ENCODE results near the gene KRT7. TPM values are rescaled to one million over a fixed set of nuclear protein-coding genes. Genes with fewer than 3 reads are reported as not detected.

Gene KRT7
- total RNA-seq (2014; rRNA removed; shearing (Covaris generic)) = 3.8 and 11.9 TPM in 2 replicates

DNA sequence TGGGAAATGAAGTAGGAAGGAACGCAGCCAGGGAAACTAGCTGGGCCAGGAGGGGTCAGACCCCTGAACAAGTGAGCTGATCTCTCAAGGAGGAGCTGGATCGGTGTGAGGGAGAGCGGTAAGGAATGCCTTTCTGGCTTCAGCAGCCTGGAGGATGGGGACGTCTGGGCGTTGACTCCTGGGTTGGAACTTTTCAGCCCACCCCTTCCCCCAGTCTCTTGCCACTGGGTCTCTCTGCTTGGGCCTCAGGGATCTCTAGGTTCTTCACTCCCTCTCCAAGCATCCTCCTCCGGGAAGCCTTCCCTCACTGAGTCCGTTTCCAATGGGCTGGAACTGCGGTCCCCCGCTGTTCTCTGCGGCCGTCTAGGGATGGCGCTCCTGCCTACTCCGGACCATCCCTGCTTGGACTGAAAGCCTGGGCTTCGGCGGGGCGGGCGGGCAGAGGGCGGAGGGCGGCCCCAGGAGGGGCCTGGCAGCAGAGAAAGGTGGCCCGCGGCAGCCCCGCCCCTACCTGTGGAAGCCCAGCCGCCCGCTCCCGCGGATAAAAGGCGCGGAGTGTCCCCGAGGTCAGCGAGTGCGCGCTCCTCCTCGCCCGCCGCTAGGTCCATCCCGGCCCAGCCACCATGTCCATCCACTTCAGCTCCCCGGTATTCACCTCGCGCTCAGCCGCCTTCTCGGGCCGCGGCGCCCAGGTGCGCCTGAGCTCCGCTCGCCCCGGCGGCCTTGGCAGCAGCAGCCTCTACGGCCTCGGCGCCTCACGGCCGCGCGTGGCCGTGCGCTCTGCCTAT lies at the start of gene KRT7:
Gene KRT7 (plus strand): TSS at position 570 of the 788 bp plus-strand sequence. CDS start 54 bp downstream, at position 624.
- DNase-seq (ENCODE audit: low spot score) = no peak

DNA sequence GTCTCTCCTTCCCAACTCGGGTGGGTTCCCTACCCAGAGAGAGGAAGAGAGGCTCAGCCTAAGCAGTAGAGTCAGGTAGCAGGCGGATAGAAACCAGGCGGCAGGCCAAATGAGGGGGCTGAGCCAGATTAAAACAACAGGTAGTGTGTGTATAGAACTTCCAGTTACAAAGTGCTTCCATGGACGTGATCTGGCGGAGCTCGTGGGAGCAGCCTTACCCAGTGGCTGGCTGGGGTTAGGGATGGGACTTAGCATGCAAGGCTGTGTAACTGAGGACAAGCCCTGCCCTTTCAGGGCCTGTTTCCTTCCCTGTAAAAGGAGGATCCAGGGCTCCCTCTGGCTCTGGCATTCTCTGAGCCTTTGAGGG lies 49.5 kb upstream of the KRT7 start:
- no peak for DNase-seq (ENCODE audit: low spot score)

DNA sequence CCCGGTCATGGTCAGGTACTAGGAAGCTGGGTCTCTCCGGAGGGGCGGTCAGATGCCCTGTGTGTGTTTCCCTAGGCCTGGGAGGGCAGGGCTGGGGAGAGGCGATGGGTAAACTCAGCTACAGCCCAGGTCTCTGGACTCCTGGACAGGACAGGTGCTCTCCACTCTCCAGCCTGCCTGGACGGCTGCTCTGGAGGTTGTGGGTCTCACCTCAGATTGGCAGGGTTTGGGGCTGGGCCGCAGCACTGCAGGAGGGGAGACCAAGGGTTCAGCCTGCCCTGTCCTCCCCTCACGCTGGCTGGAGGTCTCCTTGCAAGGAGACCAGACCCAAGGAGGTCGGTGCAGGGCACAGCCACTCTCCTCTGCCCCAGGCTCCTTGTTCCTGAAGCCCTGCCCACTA lies 49.1 kb upstream of the KRT7 start:
- DNase-seq (ENCODE audit: low spot score) = no peak

DNA sequence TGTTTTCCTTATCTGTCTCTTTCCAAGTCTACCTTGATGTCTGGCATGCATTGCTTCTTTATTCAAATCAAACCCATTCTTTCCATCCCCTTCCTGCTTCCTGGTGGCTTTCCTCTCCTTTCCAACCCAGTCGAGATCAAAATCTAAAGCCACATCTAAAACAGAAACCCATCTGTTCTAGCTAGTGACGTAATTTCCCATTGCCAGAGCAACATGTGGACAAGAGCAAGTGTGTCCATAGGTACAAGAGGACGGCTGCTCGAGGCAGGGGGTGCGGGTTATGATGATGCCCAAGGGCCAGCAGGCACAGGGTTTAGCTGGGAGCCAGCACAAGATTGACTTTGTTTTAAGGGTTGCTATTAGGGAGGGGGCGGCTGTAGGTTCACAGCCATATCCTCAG lies 48.2 kb upstream of the KRT7 start:
- no peak for DNase-seq (ENCODE audit: low spot score)

DNA sequence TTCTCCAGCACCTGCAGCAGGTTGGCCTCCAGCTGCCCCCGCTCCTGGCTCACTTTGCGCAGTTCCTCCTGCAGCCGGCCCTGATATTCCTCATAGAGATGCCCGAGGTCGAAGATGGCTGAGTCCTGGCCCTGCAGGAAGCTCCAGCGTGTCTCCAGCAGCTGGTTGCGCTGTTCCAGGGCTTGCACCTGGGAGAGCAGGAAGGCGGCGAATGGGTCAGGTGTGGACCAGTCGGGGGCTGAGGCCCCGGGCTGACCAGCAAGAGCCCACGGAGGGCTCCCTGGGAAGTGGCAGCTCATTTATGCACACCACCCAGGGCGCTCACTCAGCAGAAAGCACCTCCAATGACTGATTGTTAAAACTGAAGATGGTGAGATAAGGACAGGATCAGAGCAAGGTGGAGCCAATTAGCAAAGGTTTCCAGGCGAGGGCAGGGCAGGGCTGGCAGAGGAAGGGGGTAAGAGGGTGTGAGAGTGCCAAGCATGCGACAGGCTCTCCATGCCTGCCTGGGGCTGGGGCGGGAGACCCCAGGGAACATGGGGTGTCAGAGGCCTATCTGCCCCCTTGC lies 47.6 kb upstream of the KRT7 start:
- peak; percentile 76 for DNase-seq (ENCODE audit: low spot score)

DNA sequence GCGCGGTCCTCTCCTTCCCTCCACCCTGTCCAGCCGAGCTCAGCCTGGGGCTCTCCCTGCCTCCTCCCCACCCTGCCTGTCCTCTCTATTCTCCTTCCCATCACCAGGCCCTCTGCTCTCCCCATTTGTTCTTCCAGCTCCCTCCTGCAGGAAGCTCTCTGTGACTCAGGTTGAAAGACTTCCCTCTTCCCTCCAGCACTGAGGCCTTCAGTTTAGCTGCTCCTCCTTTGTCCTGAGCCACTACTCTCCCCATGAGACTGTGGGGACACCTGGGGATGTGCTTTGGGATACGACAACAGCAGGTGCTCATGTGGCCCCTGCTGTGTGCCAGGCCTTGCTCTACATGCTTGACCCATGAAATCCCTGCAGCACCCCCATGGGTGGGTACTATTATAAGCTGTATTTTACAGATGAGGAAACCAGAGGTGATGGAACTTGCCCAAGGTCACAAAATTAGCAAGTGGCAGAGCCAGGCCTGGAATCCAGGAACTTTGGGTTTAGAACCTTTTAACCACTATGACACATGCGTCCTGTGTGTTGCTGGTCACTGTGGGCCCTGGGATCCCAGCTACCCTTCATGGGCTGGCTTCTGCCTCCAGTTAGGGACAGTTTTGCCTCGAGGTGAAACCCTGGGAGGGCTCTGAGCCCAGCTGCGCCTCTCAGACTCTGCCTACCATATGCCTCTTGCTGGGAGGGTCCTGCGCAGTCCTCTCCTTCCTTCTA lies 46.8 kb upstream of the KRT7 start:
- peak; percentile 79 for DNase-seq (ENCODE audit: low spot score)

DNA sequence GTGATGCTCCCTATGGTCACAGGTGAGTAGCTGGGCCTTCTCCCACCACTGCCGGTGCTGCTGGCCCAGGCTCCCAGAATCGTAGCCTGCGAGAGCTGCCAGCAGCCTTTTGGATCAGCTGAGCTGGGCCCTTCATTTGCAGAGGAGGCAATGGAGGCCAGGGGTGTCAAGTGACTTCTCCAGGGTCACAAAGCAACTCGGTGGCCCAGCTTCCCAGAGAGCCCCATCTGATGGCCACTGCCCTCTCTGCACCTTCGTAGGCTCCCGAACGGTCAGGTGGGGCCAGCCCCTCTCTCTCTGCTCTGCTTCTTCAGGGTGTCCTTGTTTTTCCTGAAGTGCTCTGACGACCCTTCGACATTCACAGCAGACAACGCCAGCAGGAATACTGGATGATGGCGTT lies 45.8 kb upstream of the KRT7 start:
- no peak for DNase-seq (ENCODE audit: low spot score)

DNA sequence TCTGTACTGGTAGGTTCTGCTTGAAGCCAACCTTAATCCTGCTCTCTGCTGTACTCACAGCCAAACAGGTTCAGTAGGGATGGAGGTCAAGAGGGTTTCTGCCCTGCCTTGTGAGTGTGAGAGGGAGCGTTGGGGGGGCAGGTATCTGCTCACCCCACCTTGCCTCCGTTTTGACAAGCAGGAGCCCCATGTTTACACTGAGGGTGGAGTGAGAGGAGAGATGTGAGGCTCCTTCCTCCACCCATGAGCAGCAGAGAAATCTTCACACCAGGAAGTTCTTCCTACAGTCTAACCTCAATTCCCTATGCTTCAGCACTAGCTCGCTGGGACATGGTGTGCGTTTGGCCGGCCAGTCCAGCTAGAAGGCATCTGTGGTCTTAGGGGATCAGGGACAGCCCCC lies 45.4 kb upstream of the KRT7 start:
- peak; percentile 52 for DNase-seq (ENCODE audit: low spot score)

DNA sequence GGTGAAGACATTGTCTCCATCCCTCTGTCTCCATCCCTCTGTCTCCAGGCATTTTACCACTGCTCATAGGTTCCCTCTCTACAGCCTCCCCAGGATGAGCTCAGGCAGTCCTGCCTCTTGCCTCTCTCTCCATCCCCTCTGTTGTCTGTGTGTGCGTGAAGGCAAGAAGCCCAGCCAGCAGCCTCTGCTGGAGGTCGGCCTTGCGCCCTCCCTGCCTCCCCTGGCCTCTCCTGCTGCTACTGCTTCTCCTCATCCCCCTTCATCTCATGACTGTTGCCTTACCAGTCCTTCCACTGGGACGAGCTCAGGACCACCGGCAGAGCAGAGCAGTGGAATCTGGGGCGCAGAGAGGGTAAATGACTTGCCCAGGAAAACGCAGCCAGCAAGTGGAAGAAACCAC lies 44.4 kb upstream of the KRT7 start:
- DNase-seq (ENCODE audit: low spot score) = no peak

DNA sequence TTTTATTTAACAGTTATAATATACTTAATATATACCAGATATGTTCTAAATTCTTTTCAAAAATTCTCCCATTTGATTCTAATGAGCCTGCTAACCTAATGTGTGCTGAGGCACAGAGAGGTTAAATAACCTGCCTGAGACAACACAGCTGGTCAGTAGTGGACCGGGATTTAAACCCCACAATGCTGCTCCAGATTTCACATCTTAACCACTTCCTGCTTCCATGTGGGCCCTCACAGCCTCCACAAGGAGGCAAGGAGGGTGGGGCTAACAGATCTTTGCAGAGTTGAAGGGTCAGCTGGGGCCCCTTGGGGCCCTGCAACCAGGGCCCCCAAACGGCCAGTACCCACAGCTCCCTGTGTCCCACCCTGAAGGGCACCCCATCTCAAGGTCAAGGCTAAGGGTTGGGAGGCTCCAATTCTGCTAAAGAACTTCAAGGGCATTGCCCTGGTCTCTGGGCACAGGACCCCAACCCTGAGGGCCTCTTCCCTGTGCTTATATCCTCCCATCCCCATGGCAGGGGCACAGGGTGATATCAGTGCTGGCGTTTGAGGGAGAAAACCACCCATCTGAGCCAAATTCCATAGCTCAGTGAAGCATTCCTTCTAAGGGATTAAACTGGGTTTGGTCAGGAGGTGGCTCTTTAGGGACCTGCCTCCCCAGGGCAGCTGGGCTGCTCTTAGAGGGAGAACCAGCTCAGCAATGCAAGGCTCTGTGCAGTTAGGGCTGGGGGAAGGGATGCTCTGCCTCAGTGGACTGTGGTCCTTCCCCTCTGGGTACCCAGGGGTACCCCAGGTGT lies 43.5 kb upstream of the KRT7 start:
- DNase-seq (ENCODE audit: low spot score) = no peak

DNA sequence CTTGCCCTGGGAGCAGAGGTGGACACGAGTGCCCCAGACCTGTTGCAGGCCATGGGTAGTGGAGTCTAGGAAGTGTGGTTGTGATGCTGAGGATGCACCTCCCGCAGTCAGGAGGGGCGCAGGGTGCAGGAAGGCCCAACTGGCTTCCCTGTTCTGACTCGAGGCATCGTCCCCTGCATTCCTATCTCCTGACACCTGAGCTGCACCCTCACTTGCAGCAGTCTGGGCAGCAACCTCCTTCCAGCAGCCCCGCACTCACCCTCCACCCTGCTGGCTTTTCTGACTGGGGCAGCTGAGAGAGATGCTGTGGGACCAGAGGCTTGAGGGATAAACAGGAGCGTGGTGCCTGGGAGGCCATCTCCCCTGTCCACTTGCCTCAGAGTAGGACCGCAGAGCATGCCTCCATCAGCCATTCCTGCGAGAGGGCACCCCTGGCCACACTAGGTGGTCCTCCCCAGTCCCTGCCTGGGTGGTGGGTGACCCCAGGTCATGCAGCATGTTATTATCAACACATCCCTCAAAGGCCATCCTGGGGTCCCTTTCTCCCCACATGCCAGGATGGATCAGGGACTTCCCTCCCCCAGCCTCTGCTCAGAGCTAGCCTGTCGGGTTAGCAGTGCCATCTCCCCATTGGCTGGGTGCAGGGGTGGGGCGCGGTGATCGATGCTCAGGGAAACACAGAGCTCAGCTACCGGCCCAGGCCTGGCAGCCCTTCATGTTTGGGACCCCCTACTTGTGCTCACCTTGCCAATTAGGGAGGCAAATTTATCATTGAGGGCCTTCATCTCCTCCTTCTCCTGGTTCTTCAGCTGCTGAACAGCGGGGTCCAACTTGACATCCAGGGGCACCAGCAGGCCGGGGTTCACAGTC lies 41.9 kb upstream of the KRT7 start:
- peak; percentile 70 for DNase-seq (ENCODE audit: low spot score)

DNA sequence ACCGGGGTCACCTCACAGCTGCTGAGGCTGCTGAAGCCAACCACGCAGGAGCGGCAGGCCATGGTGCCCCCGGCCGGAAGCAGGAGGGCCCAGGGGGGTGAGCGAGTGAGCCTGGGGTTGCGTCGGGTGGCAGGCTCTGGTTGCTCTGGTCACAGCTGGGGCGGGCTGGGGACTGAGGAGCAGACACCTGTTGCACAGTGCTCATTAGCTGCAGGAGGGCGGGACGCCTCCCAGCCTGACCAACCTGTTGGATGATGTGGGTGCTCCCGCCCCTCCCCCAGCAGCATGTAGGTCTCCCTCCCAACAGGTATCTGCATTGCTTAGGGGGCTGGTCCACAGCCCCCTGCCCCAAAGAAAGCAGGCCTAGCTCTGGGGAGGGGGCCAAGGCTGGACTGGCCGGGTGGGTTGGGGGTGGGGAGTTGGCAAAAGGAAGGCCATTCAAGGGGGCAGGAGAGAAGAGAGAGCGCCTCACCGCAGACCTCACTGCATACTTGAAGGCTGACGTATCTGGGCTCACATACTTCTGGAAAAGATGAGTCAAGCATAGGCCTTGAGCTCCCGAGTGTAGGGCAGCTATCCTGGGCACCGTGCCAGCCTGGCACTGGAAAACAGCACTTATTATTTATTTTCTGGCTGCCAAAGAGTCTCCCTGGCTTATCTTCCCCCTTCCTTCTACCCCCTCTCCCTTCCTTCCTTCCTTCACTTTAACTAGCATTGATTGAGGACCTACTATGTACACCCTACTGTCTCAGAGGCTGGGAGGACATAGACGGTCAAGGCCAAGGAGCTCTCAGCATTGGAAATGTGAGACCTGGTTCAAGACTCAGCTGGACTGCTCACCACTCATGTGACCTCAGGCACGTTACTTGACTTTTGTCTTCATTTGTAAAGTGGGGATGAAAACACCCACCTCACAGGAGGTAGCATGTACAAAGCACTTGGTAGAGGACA lies 40.9 kb upstream of the KRT7 start, which contains the start of gene KRT80:
Gene KRT80 (minus strand): TSS at position 174 of the 951 bp plus-strand sequence. CDS start 112 bp downstream, at position 62.
- peak; percentile 98 for DNase-seq (ENCODE audit: low spot score)

DNA sequence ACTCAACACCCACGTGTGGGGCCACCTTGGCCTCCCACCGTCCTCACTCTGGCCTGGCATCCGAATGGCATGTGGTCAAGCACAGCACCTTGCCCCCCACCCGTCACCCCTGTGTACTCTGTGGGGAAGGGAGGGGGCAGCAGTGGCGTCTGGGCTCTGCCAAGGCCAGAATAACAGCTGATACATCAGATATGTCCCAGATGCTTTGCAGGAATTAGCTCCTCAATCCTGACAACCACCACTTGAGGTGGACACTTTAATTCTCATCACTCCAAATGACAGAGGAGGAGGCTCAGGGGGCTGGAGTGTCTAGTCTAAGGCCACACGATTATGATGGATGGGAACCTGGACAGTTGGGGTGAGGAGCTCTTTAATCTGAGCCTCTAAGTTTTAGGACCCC lies 39.5 kb upstream of the KRT7 start:
- DNase-seq (ENCODE audit: low spot score) = no peak

DNA sequence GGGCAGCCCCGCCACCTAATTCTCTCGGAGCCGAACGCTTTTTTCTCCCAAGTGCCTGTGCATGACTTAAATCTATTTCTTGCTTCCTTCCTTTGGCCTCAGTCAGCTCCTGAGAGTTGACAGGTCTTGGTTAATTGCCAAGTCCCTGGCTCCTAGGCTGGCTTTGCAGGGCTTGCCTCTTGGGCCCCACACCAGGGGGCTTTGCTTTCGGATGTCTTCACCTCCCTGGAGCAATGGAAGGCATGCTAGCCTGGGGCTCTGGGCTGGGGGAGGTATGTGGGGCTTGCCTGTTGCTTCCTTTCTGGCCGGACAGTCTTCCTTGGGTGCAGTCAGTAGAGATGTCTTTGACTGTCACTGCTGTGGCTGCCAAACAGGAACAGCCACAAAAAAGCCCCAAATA lies 39.1 kb upstream of the KRT7 start:
- DNase-seq (ENCODE audit: low spot score) = no peak

DNA sequence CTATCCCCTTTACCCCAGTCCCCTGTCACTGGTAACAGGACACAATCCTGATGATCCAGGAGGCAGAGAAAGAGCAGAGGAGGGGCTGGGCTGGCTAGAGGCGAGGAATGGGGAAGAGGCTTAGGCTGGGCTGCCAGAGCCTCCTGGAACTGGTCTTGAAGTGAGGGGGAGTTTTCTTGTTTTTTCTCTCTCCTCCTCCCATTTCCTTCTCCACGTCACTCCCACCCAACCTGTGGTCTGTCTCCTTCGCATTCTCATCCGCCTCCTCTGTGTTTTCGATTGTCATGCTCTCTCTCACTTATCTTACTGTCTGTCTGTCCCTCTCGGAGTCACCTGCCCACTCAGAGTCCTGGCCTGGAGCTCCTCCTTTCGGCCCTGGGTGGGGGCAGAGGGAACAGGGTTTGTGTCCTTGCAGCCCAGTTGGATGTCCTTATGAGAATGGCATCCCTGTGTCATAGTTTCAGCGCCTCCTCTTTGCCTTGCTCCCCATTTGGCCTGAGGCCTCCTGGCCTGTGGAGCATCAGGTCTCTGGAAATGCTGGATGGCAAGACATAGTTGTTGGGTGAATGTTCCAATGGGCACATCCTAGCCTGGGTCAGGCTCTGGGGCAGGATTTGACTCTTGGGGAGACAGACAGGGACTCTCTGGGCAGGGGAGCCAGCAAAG lies 37.8 kb upstream of the KRT7 start:
- DNase-seq (ENCODE audit: low spot score) = peak; percentile 75

DNA sequence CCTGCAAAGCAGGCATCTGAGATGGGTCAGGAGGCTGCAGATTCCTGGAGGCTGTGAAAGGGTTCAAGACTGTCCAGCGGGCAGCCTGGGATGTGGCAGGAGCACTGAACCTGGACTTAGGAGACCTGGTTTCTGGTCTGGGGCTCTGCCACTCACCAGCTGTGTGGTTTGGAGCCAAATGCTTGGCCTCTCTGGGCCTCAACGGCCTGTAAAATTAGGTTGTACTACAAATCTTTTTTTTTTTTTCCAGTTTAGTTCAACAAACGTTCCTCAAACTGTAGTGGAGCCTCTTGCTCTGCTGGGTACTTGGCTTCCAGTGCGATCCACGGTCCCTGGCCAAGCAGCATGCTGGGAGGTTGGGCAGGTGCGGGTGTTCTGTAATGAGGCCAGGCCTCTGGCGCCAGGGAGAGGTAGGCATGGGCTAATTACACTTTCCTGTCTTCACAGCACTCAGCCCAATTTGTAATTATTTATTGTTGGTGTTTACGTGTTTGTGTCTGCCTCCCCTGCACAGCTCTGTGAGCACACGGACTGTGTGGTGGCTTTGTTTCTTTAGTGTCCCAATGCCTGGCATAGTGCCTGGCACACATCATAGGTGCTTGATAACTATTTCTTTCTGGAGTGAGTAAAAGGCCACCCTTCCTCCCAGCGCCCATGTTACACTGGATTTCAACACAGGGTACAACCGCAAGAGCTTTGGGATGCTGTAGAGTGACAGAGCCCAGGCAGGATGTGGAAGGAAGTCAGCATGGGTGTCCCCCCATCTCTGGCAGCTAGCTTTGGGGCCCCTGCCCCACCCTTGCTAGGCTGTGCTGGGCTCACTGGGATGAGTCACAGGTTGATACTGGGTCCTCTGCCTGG lies 35.4 kb upstream of the KRT7 start:
- DNase-seq (ENCODE audit: low spot score) = no peak

DNA sequence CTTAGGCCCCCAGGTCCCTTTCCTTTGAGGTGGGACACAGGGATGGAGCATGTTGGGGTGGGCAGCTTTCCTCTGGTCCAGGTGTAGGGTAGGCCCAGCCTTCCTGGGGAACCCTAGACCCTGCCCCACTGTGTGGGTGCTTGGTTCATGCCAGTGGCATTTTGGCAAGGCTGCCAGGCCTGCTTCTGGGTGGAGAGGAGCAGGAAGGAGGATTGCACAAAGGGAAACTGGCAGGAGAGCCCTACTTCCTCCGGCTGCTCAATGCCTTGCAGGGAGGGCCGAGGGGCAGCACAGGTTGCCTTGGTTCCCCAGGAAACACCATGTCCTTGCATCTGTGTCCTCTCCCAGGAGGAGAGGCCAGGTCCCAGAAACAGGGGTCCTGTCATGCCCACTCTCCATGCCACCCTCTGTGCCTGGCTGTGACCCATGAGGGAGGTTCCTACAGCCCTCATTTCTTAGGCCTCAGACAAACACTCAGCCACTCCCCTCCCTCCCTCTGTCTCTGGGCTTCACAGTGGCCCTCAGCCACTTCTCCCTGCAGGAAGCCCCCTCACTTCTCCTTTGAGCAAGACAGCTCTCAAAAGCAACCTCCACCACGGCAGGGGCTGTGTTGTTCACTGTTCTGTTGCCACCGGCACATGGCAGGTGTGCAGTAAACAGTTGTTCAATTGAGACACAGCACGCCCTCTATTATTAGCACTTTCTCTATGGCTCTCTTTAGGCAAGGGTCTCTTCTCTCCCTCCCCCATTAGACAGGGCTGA lies 34.4 kb upstream of the KRT7 start:
- no peak for DNase-seq (ENCODE audit: low spot score)
